ENCODE results near the gene RIMBP2.

RIMBP2 gene

DNA sequence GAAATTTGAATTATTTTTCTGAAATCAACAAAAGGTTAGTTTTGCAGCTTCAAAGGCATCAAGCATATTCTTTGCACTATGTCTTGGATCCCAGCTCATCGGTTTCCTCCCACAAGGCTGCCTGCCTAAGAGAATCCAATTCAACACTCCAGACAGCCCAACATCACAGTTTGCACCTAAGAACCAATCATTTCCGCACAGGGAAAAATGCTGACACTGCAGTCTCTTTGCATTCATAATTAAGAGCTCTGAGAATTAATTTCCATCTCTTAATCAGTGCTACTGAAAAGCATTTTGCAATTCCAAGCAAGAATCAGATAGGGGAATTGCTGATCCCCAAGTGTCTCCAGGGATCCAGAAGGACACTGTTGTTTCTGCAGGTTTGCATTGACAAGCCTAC is 202.5 kb downstream of the RIMBP2 start:
- DNase-seq (ENCODE audit: low read depth in 1 of 2, low spot score in 1 of 2) = no peak

- DNase-seq (ENCODE audit: low read depth in 1 of 2, low spot score in 1 of 2) = no peak
These were observed 204.8 kb downstream of the RIMBP2 start for GRCh38 chr12:130511285-130511684.

GRCh38 chr12:130509454-130509853 is 206.6 kb downstream of the RIMBP2 start:
- DNase-seq (ENCODE audit: low read depth in 1 of 2, low spot score in 1 of 2) = no peak

DNA sequence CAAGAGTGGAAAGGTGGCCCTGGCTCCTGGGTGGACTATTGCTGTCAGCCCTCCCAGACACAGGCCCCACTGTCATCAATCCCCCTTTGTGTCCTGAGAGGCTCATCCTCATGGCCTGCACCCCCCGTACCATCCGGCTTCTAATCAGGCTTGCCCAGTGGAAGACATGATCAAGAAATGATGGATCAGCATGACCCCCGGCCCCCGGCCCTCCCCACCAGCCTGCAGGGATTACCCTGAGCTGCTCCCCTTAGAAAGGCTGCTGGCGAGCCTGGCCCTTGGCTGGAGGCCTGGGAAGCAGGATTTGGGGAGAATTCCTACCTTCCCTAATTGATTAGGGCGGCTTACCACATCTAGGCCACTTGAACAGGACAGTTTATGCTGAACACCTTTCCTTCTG is 207.3 kb downstream of the RIMBP2 start:
- no peak for DNase-seq (ENCODE audit: low read depth in 1 of 2, low spot score in 1 of 2)

GRCh38 chr12:130508318-130508717 is 207.8 kb downstream of the RIMBP2 start:
- no peak for DNase-seq (ENCODE audit: low read depth in 1 of 2, low spot score in 1 of 2)

DNA sequence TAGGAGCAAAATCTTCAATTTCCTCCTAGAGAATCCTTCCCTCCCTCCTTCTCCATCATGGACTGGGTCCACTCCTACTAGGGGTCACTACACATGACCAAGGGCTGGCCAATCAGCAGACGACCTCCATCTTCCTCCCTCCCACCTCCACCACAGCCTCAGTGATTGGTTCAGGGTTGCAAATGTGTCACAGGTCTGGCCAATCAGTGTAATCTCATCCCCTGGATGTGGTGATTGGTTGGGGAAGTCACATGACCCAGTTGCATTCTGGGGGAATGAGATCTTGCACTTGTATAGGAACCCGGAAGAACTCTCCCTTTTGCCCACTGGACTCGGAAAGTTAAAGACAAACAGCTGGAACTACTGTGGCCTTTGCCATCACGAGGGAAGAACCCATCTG is 209.3 kb downstream of the RIMBP2 start:
- DNase-seq (ENCODE audit: low read depth in 1 of 2, low spot score in 1 of 2) = no peak

- no peak for DNase-seq (ENCODE audit: low read depth in 1 of 2, low spot score in 1 of 2)
These were observed 211.3 kb downstream of the RIMBP2 start for GRCh38 chr12:130504840-130505175.

GRCh38 chr12:130504110-130504839 is 211.8 kb downstream of the RIMBP2 start:
- no peak for DNase-seq (ENCODE audit: low read depth in 1 of 2, low spot score in 1 of 2)

- DNase-seq (ENCODE audit: low read depth in 1 of 2, low spot score in 1 of 2) = no peak
These were observed 214.3 kb downstream of the RIMBP2 start for GRCh38 chr12:130501821-130502220.

DNA sequence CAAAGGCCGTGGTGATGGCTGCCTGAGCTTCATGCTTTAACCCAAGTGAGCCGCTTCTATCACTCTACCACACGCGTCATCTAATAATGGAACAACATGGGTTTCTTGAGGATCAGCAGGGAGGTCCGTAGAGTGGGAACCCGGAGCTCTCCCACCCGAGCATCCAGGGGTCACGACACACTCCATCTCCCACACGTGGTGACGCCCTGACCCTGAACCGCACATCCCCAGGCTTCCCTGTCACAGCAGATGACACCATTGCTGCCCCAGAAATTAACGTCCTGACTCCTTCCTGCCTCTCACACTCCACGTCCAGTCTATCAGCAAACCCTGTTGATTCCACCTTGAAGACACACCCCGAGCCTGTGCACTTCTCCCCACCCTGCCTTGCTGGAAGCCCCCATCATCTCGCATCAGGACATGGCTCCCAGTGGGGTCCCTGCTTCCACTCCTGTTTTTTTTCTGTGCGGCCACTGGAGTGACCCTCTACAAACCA is 215.2 kb downstream of the RIMBP2 start:
- DNase-seq (ENCODE audit: low read depth in 1 of 2, low spot score in 1 of 2) = no peak

GRCh38 chr12:130499474-130499873 is 216.6 kb downstream of the RIMBP2 start:
- DNase-seq (ENCODE audit: low read depth in 1 of 2, low spot score in 1 of 2) = no peak

GRCh38 chr12:130498589-130499385 is 217.3 kb downstream of the RIMBP2 start:
- no peak for DNase-seq (ENCODE audit: low read depth in 1 of 2, low spot score in 1 of 2)

- no peak for DNase-seq (ENCODE audit: low read depth in 1 of 2, low spot score in 1 of 2)
These were observed 218.1 kb downstream of the RIMBP2 start for GRCh38 chr12:130497991-130498390.

- DNase-seq (ENCODE audit: low read depth in 1 of 2, low spot score in 1 of 2) = no peak
These were observed 218.8 kb downstream of the RIMBP2 start for GRCh38 chr12:130497321-130497720.

DNA sequence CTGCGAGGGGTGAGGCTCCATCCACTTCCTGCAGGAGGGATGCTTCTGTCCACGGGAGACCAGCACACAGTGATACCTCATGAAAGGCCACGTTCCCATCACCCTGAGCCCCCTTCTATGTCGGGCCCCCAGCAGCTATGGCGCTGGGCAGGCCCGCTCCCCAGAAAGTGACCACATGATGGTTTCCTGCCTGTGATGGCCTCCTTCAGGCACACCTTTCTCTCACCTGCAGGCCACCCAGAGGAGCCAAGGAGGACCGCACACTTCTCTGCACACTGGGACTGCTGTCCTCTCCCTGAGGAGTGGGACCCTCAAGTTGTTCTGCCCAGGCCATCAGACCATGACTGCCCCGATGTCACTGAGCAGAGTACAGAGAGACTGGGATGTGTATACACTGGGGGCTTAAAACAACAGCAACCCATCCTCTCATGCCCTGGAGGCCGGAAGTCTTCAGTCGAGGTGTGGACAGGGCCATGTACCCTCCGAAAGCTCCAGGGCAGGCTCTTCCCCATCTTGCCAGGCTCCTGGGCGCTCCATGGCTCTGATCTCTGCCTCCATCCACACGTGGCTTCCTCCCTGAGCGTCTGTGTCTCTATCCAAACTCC is 219.5 kb downstream of the RIMBP2 start:
- DNase-seq (ENCODE audit: low read depth in 1 of 2, low spot score in 1 of 2) = no peak

DNA sequence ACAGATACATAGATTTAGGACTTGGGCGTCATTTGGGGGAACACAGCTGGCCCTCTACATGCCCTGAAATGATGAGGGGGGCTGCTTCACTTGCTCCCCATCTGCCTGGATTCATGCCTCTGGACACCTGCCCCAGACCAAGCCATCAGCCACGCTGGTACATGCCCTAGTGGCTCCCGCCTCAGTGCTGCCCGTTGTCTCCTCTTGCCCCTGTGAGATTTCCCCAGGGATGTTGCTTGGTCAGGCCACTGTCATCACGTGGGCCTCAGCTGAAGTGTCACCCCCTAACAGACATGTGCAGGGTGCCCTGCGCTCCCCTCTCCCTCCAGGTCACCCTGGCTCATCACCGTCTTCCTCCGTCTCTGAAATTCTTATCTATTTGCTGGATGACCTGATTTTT is 220.9 kb downstream of the RIMBP2 start:
- no peak for DNase-seq (ENCODE audit: low read depth in 1 of 2, low spot score in 1 of 2)

- DNase-seq (ENCODE audit: low read depth in 1 of 2, low spot score in 1 of 2) = no peak
These were observed 221.4 kb downstream of the RIMBP2 start for GRCh38 chr12:130494736-130495135.

- DNase-seq (ENCODE audit: low read depth in 1 of 2, low spot score in 1 of 2) = no peak
These were observed 222.1 kb downstream of the RIMBP2 start for GRCh38 chr12:130493951-130494350.

DNA sequence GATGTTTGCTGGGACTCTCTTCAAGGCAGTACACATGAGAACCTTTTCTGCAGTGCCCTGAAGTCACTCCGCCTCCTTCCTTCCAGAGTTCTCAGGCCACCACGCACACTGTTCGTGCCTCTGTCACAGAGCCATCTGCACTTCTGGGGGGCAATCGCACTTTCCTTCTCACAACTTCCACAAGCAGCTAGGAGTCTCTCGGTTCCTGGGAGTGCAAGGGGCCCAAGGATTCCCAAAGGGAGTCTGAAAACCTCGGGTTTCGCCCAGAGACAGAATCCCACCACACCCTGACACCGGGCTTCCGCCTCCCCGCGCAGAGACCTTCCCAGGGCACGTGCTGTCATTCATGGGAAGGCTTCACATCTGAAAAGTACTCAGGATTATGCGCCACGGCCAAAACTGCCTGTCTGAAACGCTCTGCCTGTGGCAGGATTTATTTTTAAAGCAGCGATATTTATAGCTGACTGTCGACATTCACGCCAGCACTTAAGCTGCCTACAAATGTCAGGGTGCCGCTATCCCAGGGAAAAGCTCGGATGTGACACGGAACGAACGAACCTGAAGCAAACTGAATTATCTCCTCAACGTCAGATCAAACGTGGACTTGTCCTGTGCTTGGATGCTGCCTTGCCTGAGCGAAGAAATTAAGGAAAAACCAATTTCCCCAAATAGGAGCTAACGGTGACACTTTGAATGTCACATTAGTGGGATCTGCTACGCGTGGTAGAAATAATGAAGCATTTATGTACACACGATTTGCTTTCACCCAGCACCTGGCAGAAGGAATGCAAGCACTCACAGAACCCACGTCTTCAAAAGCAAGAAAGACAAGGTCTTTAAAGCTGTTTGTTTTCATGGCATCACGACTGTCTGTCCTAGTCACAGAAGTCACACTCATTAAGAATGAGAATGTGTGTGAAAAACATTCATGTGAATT is 224.4 kb downstream of the RIMBP2 start:
- no peak for DNase-seq (ENCODE audit: low read depth in 1 of 2, low spot score in 1 of 2)

DNA sequence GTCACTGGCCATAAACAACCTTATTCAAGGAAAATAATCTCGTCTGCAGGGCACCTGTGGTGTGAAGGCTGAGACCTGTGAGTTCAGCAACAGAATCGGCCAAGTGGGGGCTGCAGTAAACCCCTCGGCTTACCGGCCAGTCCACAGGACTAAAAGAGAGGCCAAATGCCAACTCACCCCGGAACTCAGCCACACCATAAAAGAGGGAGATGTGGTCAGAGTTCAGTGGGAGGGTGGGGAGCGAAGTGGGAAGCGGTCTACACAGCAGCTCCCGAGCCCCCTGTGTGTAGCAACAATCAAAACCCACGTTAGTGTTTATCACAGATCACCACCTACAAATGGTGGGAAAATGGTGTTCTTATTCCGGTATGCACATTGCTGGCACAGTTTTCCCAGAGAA is 225.4 kb downstream of the RIMBP2 start:
- DNase-seq (ENCODE audit: low read depth in 1 of 2, low spot score in 1 of 2) = no peak

DNA sequence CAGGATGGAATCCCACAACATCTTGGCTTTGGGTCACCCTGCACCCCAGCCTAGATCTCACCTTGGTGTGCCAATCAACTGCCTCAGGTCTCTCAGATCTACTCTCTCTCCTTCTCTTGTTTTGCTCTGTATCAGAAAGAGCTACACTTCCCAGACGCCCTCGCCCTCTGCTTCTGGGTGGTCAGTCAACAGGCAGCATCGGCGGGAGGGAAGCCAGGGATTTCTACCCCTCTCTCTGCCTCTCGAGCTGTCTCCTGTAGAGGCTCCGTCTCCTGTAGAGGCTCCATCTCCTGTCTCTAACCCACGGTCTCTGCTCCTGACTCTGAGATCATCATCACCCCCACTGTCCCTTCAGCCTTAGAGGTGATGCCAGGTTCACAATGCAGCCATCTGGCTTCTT is 226.8 kb downstream of the RIMBP2 start:
- DNase-seq (ENCODE audit: low read depth in 1 of 2, low spot score in 1 of 2) = no peak

Measured in activated T-helper 1 cell treated with anti-CD3 and anti-CD28 coated beads, Interleukin-2, amount 50 U/mL, for 16 hours (primary cell).